GM18873 (cell line): ENCODE measurements around the gene PHOSPHO2.
"Not testable (repeated sequence)": the region's sequence is repeated elsewhere in the genome, so short reads cannot be mapped to it uniquely, and the experiment has no call there.

Experiments
- ATAC-seq: cut with Tn5 transposase; IDR thresholded peaks from one replicate; pipeline ENCODE4 v1.9.1; 2021; ENCODE audit warnings: mild to moderate bottlenecking, moderate library complexity, moderate number of reproducible peaks; ENCODE audit not compliant: unreplicated experiment, low FRiP score

PHOSPHO2 gene

GRCh38 chr2:169683425-169684134, 10.7 kb upstream of the PHOSPHO2 start:
- no peak for ATAC-seq

DNA sequence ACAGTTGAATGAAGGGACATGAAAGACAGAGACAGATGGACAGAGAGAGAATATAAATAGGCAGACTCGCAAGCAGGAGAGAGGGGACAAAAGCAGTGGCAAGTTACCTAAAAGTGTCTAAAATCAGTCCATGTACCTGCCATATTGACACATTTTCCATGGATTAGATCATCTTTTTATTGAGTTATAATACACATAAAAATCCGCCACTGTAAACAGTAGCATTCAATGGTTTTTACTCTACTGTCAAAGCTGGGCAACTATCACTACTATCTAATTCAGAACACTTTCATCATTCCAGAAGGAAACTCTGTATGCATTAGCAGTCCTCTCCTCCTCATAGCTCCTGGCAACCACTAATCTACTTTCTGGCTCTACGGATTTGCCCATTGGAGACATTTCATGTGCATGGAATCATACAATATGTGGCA, 10.1 kb upstream of the PHOSPHO2 start:
- ATAC-seq: no peak

DNA sequence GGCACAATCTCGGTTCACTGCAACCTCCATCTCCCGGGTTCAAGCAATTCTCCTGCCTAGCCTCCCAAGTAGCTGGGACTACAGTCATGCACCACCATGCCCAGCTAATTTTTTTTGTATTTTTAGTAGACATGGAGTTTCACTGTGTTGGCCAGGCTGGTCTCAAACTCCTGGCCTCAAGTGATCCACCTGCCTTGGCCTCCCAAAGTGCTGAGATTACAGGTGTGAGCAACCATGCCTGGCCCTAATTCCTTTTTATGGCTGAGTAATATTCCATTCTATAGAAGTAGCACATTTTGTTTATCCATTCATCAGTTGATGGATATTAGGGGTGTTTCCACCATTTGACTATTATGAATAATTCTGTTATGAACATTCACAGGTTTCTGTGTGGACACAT, 9.6 kb upstream of the PHOSPHO2 start:
- ATAC-seq: not testable (repeated sequence)

- ATAC-seq: not testable (repeated sequence)
These were observed 7.4 kb upstream of the PHOSPHO2 start for GRCh38 chr2:169686825-169687224.

GRCh38 chr2:169687943-169688342, 6.3 kb upstream of the PHOSPHO2 start:
- ATAC-seq: not testable (repeated sequence)

DNA sequence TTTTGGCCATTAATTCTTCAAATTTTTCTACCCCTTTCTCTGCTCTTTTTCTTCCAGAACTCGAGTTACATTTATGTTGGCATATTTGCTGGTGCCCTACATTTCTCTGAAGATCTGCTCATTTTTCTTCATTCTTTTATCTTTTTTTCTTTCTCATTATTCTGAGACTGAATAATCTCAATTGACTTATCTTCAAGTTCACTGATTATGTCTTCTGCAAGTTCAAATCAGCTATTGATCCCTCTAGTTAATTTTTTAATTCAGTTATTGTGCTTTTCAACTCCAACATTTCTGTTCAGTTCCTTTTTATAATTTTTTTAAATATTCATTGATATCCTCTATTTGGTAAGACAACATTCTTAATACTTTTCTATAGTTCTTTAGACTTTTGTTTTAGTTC, 3.3 kb upstream of the PHOSPHO2 start:
- no peak for ATAC-seq

DNA sequence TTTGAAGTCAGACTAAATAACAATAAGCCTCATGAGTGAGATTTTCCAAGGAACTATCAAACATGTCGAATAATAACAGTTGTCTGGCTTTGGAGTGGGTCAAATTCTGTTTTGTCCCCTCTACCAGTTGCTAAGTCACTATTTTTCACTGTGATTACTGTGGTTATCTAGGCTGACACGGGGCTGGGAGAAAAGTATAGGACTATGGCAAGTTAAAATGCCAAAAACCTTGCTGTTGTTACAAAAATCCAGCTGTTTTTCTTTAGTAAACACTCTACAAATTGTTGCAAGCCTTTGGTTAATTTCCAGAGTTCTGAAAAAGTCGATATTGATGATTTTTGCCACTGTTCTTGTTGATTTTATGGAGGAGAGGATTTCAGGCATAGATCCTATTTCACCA, 1.6 kb upstream of the PHOSPHO2 start:
- no peak for ATAC-seq

DNA sequence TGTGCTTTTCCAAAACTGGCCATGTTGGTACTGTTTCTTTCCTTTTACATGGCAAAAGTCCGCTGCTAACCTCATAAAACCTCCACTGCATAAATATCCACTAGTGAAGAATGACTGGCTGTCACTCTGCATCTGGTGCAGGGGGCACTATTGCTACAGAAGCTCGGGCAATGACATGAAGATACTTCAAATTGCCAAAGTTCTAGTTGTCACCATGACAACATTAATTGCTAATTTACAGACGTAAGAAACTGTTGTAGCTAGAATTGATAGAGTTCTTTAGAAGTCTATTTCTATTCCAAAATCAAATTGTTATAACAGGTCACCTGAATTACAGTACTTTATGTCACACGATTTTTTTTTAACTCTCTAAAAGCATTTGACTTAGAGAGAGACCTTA, 909 bp upstream of the PHOSPHO2 start:
- no peak for ATAC-seq

GRCh38 chr2:169694894-169695260, 608 bp downstream of the PHOSPHO2 start:
- ATAC-seq: no peak

DNA sequence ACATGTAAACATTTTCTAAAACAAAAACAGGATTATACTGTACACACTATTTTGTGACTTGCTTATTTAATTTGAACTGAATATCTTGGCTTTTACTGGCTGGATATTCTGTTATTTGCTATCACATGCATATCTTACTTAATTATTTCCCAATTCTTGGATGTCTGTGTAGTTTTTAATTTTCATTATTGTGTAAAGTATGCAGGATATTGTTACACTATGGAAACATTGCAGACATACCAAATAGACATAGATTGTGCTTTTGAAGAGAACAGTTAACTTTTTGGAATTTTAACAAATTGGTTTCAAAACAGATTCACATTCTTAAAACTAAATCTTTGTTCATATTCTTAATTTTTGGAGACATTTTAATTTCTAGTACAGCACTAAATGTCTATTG, 2.1 kb downstream of the PHOSPHO2 start:
- no peak for ATAC-seq

- ATAC-seq: not testable (repeated sequence)
These were observed 4.9 kb downstream of the PHOSPHO2 start for GRCh38 chr2:169699173-169699572.

GRCh38 chr2:169702996-169703395, 8.7 kb downstream of the PHOSPHO2 start:
- ATAC-seq: no peak

- no peak for ATAC-seq
These were observed 10.0 kb downstream of the PHOSPHO2 start for GRCh38 chr2:169704160-169704708.

DNA sequence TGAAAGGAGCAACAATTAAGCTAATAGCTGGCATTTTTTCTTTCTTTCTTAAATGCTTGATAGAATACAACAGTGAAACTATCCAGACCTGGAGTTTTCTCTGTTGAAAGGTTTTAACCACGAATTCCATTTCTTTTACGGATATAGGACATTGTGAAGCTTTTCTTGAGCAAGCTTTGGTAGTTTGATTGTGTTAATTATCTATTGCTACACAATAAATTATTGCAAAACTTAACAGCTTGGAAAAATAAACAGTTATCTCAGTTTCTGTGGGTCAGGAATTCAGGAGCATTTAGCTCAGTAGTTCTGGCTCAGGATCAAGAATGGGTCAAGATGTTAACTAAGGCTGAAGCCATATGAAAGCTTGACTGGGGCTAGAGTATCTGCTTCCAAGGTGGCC, 11.7 kb downstream of the PHOSPHO2 start:
- ATAC-seq: no peak

- no peak for ATAC-seq
These were observed 13.4 kb downstream of the PHOSPHO2 start for GRCh38 chr2:169707626-169708025.

DNA sequence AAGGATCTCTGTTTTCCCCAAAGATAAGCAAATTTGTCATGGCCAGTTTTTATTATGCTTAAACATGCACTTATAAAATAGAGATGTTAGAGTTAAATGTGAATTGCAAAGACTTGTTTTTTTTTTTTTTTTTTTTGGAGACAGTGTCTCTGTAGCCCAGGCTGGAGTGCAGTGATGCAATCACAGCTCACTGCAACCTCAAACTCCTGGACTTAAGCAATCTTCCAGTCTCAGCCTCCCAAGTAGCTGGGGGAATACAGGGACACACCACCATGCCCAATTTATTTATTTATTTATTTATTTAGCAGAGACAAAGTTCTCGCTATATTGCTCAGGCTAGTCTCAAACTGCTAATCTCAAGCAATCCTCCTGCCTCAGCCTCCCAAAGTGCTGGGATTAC, 15.1 kb downstream of the PHOSPHO2 start:
- ATAC-seq: no peak

GRCh38 chr2:169709981-169710380, 15.7 kb downstream of the PHOSPHO2 start:
- no peak for ATAC-seq

DNA sequence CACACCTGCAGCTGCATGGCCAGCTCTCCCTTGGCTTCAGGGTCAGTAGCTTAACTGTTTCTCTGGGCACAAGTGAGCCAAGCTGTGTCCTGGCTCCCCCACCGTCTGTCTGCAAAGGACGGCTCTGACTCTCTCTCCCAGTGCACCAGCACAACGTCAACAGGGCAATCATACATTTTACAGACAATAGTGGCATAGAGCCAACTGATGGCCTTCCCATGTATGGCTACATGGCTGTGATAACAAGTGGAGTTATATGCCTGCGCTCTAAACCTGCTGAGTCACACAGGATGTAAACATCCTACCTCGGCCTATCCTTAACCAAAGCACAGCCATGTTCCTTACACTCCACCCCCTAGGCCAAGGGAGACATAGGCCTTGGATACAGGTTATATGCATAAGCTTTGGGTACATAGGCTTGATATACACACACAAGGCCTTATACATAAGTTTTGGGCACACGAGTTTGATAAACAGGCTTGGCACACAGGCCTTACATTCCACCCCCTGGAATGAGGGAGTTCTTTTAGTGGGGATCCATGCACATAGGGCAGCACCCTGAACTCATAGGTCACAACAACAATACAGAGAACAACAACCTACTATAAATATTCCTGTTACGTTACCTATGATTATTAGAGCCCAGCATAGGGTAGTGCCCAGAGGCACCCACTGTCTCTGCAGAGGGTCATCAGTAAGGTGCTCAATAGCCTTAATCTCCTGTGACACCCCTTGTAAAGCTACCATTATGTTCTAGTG, 17.7 kb downstream of the PHOSPHO2 start:
- ATAC-seq: no peak

GRCh38 chr2:169712791-169713227, 18.5 kb downstream of the PHOSPHO2 start:
- no peak for ATAC-seq

DNA sequence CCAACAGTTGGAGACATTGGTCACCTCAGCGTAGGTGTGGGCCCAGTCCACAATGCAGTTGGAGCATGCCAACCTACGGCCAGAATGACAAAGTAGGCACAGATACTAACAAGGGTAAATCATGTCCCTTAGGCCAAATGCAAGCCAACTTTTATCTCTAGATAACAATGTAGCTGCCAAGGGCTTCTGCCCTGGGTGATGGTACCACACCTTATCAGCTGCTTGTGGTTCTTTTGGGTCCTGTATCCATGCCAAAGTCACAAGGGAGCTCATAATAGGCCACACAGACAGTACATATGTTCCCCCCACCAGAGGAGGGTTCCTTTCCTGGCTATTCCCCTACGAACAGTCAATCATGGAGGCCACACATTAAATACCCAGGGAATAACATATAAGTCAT, 19.1 kb downstream of the PHOSPHO2 start:
- no peak for ATAC-seq

GRCh38 chr2:169714699-169715098, 20.4 kb downstream of the PHOSPHO2 start:
- no peak for ATAC-seq
